NCI-H1436 (cell line): Measurements from ENCODE around the gene COPS9.

ENCODE experiments used
- DNase-seq: peaks from one replicate; lab custom pipeline; 2025; lab: John Stamatoyannopoulos, UW

The COPS9 gene

DNA sequence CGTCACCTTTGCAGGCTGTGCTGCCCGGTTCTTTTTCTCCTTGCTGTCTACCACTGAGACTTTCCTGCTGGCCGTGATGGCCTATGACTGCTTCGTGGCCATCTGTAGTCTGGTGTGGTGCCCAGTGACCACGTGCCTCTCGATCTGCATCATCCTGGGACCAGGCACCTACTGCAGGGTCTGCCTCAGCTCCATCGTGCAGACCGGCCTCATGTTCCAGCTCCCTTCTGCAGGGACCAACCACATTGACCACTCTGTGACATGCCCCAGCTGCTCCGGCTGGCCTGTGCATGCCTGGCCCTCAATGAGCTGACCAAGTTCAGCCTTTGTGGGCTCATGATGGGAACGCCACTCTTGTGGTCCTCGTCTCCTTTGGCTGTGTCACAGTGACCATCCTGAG, 26.7 kb downstream of the COPS9 start:
- no peak for DNase-seq

DNA sequence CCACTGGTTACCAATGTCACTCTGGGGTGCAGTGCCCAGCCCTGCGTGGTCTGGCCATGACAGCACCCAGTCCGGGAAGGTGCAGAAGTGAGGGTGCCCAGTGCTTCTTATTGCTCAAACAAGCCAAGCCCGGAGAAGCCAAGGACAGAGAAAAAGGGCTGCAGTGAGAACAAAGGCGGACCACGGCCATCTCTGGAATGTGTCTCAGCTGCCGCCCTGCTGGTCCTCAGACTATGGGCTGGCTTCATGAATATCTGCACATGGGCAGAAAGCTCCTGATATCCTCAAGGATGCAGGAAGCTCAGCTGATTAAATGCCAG, 28.7 kb downstream of the COPS9 start:
- DNase-seq, result no peak

DNA sequence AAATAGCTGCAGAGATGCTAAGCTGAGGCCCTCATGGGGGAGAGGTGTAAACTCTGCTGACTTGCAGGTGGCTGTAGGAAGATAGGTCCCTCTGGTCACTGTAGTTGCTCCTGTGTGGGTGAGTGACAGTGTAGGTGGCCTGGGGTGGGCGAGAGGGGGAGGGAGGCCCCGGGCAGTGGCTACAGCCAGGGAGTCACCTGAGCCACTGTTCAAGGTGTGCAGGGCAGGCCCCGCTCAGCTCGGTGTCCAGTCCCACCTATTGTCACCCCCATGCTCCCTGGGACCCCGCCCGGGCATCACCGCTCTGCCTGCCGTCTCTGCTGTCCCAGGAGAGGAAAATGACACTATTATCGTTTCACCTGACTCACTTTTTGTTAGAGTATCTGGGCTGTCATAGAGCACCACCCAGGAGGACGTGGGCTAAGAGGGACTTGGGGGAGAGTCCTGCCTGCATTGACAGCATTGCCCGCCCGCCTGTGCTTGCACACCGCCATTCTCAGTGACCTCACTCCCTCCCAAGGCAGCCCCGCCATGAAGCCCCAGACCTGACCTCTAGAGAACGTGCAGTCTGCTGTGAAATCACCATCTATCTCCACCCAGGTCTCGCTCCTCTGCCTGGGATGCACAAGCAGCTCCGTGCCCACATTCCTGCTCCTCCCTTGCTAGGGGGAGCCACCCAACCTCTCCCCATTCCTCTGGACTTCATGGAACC, 29.2 kb downstream of the COPS9 start:
- DNase-seq, result no peak

DNA sequence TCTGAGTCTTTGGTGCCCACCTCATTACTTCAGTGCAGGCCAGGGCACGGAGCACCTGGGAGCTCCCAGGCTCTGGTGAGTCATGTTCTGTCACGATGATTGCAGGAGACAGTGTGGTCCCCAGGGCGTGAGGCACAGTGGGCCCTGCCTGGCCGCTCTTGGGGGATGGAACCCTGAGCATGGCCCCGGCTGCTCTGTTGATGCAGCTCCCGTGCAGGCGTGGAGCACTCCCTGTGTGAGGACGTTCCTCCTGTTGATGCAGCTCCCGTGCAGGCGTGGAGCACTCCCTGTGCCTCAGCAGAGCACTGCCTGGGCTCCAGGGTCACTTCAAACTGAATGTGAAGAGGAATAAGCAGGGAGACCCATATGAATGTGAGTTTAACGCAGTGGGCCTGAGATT, 30.1 kb downstream of the COPS9 start:
- DNase-seq, result no peak

DNA sequence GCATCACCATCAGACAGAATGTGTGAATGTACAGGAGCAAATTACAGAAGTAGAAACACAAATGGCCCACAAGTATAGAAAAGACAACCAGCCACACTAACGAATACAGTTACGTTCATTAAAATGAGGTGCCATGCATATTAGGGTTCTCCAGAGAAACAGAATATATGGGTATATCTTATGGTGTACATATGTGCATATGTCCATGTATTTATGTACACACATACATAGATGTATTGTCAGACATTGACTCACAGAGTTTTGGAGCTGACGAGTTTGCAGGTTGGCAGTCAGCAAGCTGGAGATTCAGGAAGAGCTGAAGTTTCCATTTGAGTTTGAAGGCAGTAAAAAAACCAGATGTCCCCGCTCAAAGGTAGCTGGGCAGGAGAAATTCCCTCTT, 33.0 kb downstream of the COPS9 start:
- no peak for DNase-seq

DNA sequence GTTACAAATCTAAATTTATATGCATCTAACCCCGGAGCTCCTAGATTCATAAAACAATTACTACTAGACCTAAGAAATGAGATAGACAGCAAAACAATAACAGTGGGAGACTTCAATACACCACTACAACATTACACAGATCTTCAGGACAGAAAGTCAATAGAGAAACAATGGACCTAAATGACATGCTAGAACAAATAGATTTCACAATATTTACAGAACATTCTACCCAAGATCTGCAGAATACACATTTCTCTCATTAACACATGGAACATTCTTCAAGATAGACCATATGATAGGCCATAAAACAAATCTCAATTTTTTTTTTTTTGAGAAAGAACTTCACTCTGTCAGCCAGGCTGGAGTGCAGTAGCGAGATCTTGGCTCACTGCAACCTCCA, 37.8 kb downstream of the COPS9 start:
- DNase-seq, result no peak

DNA sequence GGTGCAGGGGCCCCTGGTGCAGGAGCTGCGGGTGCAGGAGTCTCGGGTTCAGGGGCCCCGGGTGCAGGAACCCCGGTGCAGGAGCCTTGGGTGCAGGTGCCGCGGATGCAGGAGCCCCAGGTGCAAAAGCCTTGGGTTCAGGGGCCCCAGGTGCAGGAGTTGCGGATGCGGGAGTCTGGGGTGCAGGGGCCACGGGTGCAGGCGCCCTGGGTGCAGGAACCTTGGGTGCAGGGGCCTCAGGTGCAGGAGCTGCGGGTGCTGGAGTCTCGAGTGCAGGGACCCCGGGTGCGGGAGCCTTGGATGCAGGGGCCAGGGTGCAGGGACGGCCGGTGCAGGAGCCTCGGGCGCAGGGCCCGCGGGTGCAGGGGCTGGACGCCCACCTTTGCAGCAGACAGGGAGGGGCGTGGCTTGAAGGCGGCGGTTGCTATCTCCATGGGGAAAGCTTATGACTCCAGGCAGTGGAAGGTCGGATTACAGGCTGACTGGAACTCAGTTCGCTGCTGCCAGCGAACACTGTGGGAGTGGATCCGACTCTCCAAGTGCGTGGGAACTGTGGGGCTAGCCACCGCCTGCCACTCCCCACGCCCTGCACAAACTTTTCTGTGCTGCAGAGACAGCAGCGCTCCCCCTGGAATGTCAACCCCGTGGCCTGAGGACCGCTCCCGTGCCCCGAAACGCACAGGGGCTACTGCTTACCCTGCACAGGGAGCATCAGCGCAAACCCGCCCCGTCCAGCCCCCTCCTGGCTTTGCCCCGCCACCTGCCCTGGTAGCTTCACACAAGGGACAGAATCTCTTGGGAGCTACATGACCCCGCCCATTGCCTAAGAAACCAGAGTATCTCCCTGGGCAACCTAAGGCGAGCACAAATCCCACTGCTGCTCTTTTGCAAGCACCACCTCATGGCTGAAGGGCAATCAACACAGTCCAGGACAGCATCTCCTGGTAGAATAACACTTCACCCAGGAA, 40.3 kb downstream of the COPS9 start:
- DNase-seq, result no peak

DNA sequence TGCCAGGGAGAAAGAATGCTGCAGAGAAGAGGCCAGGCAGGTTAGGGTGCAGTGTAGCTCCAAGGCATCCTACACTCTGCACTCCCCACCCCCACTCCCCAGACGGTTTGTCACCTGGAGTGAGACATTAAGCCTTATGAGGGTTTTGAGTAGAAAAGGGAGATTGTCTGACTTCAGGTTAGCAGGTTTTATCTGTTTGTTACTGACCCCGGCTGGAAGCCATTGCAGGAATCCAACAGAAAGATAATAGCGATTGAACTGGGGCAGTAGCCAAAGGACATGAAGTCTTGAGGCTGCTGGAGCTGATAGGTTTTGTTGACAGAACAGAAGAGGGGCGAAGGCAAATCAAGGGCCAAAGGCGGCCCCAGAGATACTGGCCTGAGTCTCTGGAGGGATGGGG, 46.8 kb downstream of the COPS9 start:
- no peak for DNase-seq

DNA sequence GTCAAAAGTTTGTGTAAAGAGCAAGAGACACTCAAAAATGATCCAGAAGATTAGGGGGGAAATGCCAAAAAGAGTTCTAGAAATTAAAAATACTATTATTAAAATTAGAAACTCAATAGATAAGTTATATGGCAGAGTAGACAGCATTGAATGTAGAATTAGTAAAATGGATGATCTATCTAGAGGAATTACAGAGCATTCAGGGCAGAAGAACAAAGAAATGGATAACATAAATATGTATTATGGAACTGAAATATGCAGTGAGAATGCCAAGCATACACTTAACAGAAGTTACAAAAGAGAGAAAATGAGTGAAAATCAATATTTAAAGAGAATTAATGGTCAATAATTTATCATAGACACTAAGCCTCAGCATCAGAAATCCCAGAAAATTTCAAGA, 49.5 kb downstream of the COPS9 start:
- DNase-seq, result no peak
